PFSK-1 (cell line): ENCODE results near the gene BCAS1.

Experiments used
- POLR2AphosphoS5 ChIP-seq: IDR thresholded peaks from 2 replicates; pipeline ENCODE4 v1.6.1; 2012; ENCODE audit warnings: low read depth, mild to moderate bottlenecking, control low read depth, low read length, moderate library complexity
- SIN3A ChIP-seq: IDR thresholded peaks from 2 replicates; pipeline ENCODE4 v1.6.1; 2012; ENCODE audit warnings: mild to moderate bottlenecking, low read length, moderate library complexity, borderline replicate concordance; ENCODE audit not compliant: insufficient read depth
- TAF1 ChIP-seq: IDR thresholded peaks from 2 replicates; pipeline ENCODE4 v1.6.1; 2012; ENCODE audit warnings: low read length, control low read depth, borderline replicate concordance; ENCODE audit not compliant: insufficient read depth
- TF ChIP-seq, protein P1 (sequence below), 2 experiments: IDR thresholded peaks; 2 replicates each; pipeline versions ENCODE4 v1.6.1 to v1.8.0; 2011 to 2012; ENCODE audit warnings: low read depth in 2 of 2, low read length in 2 of 2, control low read depth in 1 of 2, inconsistent platforms in 1 of 2, mild to moderate bottlenecking in 1 of 2, moderate library complexity in 1 of 2; ENCODE audit not compliant: insufficient read depth in 1 of 2

DNA sequence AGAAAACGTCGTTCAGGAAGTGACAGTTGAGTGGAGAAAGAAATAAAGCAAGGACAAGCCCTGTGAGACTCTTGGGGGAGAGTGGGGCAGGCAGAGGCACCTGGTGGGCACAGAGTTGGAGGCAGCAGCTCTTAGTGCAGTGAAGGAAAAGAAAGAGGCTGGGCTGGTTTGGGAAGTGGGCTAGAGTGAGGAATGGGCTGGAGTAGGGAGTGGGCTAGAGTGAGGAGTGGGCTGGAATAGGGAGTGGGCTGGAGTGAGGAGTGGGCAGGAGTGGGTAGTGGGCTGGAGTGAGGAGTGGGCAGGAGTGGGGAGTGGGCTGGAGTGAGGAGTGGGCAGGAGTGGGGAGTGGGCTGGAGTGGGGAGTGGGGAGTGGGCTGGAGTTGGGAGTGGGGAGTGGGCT lies 43.7 kb upstream of the BCAS1 start:
- TF ChIP-seq, protein P1, sequence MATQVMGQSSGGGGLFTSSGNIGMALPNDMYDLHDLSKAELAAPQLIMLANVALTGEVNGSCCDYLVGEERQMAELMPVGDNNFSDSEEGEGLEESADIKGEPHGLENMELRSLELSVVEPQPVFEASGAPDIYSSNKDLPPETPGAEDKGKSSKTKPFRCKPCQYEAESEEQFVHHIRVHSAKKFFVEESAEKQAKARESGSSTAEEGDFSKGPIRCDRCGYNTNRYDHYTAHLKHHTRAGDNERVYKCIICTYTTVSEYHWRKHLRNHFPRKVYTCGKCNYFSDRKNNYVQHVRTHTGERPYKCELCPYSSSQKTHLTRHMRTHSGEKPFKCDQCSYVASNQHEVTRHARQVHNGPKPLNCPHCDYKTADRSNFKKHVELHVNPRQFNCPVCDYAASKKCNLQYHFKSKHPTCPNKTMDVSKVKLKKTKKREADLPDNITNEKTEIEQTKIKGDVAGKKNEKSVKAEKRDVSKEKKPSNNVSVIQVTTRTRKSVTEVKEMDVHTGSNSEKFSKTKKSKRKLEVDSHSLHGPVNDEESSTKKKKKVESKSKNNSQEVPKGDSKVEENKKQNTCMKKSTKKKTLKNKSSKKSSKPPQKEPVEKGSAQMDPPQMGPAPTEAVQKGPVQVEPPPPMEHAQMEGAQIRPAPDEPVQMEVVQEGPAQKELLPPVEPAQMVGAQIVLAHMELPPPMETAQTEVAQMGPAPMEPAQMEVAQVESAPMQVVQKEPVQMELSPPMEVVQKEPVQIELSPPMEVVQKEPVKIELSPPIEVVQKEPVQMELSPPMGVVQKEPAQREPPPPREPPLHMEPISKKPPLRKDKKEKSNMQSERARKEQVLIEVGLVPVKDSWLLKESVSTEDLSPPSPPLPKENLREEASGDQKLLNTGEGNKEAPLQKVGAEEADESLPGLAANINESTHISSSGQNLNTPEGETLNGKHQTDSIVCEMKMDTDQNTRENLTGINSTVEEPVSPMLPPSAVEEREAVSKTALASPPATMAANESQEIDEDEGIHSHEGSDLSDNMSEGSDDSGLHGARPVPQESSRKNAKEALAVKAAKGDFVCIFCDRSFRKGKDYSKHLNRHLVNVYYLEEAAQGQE (IDR thresholded peaks at IDR 0.05; ENCODE audit: insufficient read depth in 1 of 2, low read depth in 2 of 2, low read length in 2 of 2): no peak
- TF ChIP-seq TAF1 (no peak), SIN3A (no peak), POLR2AphosphoS5 (no peak)
